ENCODE measurements around the gene RMDN3.
A peak's percentile ranks its signal among the peaks of the same experiment; 100 is the strongest.

RMDN3 gene, protein sequence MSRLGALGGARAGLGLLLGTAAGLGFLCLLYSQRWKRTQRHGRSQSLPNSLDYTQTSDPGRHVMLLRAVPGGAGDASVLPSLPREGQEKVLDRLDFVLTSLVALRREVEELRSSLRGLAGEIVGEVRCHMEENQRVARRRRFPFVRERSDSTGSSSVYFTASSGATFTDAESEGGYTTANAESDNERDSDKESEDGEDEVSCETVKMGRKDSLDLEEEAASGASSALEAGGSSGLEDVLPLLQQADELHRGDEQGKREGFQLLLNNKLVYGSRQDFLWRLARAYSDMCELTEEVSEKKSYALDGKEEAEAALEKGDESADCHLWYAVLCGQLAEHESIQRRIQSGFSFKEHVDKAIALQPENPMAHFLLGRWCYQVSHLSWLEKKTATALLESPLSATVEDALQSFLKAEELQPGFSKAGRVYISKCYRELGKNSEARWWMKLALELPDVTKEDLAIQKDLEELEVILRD

DNA sequence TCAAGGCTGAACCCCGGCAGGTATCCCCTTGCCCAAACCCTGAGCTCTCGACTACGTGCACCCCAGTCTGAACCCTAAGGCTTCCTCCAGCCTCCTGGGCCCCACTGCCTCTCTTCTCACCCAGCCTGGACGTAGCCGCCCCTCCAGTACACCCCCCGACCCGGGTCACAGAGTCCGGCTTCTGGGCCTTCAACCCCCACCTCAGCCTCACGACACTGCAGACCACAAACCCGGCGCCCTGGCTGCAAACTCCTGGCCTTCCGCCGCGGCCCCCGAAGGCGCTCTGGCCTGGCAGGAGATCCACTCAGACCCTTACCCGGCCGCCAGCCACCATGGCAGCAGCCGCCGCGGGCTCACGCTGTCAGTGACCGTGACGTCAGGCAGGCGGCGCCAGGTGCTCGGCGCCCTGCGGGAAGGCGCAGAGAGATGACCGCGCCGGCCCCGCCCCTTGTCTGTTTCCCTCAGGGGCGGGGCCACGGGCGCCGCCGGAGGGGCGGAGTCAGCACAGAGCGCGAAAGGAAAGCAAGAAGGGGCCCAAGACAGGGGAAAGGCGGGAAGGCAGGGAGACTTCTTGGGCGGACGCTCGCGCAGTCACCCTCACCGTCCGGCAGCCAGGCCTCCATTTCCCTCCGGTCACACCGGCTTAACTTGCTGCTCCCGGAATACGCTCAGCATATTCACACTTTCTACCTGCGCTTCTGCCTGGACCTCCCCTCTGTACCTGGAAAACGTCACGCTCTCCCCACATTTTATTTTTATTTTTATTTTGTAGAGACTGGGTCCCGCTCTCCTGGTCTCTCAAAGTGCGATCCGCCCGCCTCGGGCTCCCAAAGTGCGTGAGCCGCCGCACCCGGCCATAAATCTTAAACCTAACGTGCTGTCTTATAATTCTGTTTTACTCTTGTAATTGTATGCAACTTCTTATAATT lies at the start of gene RMDN3:
TSS of gene RMDN3 (minus strand) at position 372 of the 929 bp plus-strand sequence. CDS start 471 bp downstream, outside the sequence.
- DNase-seq (ENCODE audit: extremely low read depth in 1 of 2, low read depth in 1 of 2) = peak; percentile 81 to 91

DNA sequence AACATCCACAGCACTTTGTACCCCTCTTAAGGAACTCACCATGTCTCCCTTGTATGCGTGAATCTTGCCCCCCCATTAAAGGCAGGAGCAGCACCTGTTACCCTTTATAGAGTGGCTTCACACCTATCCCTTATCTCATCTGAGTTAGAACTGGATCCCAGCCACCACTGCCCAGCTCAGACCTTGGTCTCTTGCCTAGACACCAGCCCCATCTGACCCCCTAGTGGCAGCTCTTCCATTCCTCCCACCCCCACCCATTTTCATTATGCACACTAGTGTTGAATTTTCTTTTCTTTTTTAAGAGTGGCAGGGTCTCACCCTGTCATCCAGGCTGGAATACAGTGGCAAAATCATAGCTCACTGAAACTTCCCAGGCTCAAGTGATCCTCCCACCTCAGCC lies 48.6 kb upstream of the RMDN3 start:
- DNase-seq (ENCODE audit: extremely low read depth in 1 of 2, low read depth in 1 of 2) = no peak

DNA sequence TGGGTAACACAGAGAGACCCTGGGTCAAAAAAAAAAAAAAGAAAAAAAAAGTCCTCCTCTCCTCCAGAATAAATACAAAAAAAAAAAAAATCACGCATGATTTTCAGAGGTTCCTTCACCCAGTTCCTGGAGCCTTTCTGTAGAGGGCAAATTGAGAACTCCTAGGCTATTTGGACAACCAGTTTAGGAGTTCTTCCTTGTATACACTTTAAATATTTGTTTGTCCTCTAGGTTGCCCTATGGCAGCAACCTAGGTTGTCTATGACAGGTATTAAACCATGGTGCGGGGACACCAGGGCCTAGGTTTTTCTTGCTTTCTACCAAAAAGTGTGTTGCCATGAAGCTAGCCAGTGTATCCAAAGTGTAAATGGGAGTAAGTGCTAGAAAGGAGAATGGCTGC lies 48.0 kb upstream of the RMDN3 start:
- no peak for DNase-seq (ENCODE audit: extremely low read depth in 1 of 2, low read depth in 1 of 2)

DNA sequence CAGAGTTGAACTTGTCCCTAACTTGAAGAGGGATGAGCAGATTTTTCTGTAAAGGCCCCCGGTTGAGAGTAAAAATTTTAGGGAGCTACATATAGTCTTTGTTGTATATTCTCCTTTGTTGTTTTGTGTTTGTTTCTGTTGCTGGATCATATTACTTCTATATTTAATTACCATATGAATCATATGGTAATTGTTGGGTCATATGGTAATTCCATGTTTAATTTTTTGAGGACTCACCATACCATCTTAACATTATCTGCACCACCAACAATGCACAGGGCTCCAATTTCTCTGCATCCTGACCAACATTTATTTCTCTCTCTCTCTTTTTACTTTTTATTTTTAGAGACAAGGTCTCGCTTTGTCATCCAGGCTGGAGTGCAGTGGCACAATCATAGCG lies 44.5 kb upstream of the RMDN3 start:
- DNase-seq (ENCODE audit: extremely low read depth in 1 of 2, low read depth in 1 of 2) = no peak

DNA sequence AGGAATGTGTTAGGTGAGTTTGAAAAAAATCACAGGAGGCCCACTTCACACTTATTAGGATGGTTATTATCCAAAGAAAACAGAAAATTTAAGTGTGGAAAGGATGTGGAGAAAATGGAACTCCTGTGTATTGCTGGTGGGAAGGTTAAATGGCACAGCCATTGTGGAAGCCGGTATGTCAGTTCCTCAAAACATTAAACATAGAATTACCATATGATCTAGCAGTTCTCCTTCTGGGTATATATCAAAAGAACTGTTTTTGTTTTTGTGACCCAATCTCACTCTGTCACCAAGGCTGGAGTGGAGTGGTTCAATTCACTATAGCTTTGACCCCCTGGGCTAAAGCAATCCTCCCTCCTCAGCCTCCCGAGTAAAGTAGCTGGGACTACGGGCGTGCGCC lies 41.5 kb upstream of the RMDN3 start:
- no peak for DNase-seq (ENCODE audit: extremely low read depth in 1 of 2, low read depth in 1 of 2)

DNA sequence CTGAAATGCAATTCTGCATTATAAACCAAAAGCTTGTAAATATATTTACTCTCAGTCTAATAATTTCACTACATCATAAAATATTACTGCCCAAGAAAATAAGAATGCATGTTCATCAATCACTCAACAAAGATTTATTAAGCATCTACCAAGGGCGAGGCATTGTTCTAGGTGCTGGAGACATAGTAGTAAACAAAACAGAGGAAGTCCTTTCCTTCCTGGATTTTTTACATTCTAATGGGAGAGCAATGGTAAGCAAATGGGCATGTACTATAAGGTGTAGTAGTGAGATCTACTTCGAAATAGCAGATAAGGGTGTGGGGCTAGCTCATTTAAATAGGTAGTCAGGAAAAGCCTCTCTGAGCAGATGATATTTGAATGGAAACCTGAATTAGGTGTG lies 41.0 kb upstream of the RMDN3 start:
- DNase-seq (ENCODE audit: extremely low read depth in 1 of 2, low read depth in 1 of 2) = no peak

DNA sequence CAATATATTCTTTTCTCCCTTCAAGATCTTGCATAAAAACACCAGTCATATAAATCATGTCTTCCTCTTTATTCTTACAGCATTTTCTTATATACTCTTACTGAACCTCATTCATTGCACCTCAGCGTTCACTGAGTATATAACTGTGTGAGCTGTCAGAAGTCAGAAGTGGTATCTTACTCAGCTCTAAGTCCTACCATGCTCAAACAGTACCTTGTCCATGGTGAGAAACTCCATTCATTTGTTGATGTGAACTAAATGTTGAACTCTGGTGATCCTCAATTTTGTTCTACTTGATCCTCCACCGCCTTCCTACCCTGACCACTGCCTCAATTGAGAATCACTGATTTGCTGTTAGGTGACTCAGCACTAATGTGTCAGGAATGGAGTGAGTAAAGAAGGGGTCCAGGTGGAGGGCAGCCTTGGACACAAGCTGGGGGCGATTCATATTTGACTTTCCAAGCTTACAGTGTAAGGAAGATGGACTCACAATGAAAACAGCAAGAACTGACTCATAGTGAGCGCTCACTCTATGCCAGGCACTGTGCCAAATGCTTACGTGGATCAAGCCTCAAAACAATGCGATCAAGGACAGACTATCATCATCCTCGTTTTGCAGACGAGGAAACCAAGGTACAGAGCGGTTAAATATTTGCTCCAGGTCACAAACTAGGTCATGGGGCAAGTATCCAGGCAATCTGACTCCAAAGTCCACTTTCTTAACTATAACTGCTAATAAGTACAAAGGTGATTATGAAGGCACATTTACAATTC lies 38.3 kb upstream of the RMDN3 start:
- no peak for DNase-seq (ENCODE audit: extremely low read depth in 1 of 2, low read depth in 1 of 2)

DNA sequence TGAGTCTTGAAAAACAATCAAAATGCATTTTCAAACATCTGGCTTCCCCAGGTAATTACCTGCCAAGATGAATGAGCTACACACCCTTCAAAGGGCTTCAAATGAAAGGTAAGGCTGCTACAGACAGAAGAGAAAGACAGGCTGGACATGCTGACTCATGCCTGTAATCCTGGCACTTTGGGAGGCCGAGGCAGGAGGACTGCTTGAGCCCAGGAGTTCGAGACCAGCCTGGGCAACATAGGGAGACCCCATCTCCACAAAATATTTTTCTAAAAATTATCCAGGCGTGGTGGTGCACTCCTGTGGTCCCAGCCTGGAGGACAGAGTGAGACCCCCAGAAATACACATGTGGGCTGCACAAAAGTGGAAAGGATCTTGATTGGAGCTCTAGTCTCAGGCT lies 37.3 kb upstream of the RMDN3 start:
- no peak for DNase-seq (ENCODE audit: extremely low read depth in 1 of 2, low read depth in 1 of 2)

DNA sequence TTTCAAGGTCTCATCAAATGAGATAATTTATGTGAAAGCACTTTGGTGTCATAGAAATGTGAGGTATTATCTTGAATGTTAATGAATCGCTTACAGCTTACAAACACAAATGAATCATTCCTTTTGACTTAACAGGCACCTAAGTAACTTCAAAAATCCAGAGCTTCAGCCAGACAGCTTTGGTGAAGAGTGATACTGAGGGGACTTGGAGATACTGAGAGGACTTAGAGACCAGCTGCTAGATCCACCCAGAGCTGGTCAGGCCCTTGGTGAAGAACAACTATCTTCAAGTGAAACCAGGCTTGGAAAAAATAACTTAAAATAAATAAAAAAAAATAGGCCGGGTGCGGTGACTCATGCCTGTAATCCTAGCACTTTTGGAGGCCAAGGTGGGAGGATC lies 35.7 kb upstream of the RMDN3 start:
- no peak for DNase-seq (ENCODE audit: extremely low read depth in 1 of 2, low read depth in 1 of 2)

DNA sequence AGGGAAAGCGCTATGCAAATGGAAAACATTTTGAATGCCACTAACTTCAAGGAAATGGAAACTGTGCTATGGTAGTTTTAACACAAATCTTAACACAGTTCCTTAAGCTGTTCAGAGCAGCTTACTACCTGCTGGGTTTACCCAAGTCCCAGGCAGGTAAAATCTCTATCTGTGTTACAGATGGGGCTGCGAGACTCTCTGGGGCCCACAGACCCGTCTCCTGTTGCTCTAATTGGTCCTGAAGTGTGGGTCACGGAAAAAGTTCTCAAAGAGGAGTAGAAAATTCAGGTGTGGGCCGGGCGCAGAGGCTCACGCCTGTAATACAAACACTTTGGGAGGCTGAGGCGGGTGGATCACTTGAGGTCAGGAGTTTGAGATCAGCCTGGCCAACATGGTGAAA lies 34.9 kb upstream of the RMDN3 start:
- DNase-seq (ENCODE audit: extremely low read depth in 1 of 2, low read depth in 1 of 2) = no peak

DNA sequence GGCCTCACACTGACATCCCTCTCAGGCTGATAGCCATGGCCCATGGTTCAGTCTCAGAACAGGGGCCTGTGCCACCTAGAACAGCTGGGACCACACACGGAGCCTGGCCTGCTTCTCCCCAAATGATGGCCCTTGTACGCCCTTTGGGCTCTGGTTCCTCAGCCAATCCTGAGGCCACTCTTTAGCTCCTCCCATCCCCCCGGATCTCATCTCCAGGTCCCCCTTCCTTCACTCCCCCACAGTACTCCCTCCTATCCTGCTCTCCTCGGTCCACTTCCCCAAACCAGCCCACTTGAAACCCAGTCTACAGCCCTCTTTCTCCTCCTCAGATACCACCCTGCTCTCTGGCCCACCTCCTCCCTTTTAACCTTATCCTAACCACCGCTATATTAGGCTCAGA lies 34.1 kb upstream of the RMDN3 start:
- DNase-seq (ENCODE audit: extremely low read depth in 1 of 2, low read depth in 1 of 2) = no peak

DNA sequence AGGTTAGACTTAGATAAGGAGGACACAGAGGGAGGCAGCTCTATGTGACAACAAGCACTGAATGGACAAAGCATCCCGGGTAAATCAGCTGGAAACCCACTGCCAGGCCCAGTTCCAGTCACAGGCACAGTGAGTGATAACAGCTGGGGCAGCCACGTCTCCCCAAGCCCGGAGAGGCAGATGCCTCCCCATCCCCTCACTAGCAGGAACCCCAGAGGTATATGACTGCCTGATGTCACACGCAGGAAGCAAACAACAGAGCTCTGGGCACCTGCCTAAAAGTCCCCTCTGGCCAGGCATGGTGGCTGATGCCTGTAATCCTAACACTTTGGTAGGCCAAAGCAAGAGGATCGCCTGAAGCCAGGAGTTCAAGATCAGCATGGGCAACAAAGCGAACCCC lies 32.9 kb upstream of the RMDN3 start:
- DNase-seq (ENCODE audit: extremely low read depth in 1 of 2, low read depth in 1 of 2) = no peak

DNA sequence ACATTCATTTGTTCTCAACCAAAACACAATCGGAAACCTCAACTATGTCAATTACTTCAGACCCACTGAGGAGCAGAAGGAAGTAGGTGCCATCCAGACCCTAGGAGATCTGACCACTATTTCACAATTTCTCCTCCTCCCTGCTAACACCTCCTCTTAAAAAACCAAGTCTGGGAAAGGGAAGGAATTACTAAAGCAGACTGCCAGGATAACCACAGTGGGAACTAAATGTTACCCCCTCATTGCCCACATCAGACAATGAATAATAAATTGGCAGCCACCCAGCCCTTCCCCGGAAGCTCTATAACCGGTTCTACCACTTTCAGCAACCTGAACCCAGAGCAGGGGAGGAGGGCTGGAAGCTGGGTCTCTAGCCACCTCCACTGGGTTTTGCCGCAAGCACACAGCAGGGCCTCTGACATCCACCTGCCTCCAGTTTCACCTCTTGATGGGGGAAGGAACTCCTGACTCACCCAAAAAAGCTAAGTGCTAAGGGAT lies 32.3 kb upstream of the RMDN3 start:
- peak in 1 of 2 donors; percentile 14 for DNase-seq (ENCODE audit: extremely low read depth in 1 of 2, low read depth in 1 of 2)

DNA sequence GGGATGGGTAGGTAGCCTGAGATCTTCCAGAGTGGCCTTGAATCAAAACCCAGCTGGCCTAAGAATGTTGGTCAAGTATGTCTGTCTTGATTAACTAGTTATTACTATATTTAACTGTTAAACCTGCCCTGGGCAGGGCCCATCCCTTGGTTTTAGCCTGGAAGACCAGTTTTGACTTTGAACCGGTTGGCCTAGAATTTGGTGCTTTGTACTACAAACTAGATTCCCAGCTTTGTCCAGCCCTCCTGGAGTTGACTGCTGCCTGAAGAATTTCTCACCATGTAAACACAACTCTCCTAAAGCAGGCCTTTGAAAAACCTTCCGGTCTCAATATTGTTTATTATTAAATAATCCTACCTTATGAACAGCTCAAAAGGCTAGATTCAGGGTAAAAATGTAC lies 30.8 kb upstream of the RMDN3 start:
- DNase-seq (ENCODE audit: extremely low read depth in 1 of 2, low read depth in 1 of 2) = no peak

DNA sequence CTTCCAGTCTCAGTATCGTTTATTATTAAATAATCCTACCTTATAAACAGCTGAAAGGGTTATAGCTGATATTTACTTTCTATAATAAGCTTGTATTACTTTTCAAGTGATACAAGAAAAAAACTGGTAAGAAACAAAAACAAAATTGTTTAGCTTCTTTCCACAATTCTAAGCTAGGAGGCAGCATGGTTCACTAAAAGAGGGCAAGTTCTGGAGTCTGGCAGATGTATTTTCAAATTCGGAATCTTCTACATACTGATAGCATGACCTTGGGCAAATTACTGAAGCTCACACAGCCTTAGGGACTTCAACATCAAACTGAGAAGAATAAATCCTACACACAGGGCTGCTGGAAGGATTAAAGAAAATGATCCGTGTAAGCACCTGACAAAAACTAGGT lies 30.1 kb upstream of the RMDN3 start:
- no peak for DNase-seq (ENCODE audit: extremely low read depth in 1 of 2, low read depth in 1 of 2)

DNA sequence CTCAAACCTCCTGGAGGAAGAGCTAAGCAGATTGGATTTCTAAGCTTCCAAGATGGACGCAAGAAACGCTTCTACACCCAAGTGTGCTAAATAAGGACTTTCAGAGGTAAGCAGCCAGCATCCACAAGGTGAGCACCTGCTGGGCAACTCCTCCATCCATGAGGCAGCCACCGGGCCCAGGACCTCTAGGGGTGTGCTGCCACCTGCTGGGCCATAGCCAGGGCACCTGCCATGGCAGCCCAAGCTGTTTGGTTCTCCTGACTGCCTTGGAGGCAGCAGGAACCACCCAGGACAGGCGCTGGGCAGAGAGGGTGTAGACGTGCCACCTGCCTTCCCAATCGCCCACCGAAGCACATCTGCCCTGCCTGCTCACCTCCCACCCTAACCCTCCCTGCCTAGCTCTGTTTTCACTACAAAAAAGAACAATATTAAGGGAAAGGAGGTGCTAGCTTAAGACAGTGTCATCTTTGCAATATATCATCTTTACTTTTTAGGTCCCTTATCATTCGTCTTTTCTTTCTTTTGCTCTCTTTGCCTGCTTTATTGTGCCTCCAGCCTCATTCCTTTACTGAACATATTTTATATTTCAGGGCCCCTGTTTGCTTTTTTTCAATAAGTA lies 27.7 kb upstream of the RMDN3 start:
- DNase-seq (ENCODE audit: extremely low read depth in 1 of 2, low read depth in 1 of 2) = peak in 1 of 2 donors; percentile 70

DNA sequence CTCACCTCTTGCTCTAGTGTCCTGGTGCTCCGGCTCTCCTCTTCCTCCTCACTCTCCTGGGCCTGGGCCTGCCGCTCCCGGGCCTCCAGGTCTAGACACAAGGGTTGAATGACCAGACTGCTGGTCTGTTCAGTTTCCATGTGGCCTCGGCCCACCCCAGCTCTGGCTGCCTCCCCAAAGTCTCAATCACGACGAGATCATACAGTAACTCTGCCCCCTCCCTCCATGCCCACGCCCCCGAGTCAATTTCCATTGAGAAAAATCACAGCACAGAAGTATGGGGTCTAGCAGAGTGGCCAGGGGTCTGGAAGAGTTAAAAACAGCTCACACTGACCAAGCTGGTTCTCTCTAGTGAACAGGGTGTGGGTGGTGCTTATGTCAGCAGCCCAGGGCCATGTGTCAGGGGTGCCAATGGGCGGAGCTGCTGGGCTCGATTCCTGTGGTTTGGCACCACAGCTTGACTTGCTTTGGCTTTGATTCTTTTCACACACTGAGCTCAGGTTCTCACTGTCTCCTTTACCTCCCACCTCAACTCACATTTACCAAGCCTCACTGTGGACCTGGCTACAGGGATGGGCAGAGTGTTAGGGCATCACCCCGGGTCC lies 21.6 kb upstream of the RMDN3 start:
- DNase-seq (ENCODE audit: extremely low read depth in 1 of 2, low read depth in 1 of 2) = no peak

DNA sequence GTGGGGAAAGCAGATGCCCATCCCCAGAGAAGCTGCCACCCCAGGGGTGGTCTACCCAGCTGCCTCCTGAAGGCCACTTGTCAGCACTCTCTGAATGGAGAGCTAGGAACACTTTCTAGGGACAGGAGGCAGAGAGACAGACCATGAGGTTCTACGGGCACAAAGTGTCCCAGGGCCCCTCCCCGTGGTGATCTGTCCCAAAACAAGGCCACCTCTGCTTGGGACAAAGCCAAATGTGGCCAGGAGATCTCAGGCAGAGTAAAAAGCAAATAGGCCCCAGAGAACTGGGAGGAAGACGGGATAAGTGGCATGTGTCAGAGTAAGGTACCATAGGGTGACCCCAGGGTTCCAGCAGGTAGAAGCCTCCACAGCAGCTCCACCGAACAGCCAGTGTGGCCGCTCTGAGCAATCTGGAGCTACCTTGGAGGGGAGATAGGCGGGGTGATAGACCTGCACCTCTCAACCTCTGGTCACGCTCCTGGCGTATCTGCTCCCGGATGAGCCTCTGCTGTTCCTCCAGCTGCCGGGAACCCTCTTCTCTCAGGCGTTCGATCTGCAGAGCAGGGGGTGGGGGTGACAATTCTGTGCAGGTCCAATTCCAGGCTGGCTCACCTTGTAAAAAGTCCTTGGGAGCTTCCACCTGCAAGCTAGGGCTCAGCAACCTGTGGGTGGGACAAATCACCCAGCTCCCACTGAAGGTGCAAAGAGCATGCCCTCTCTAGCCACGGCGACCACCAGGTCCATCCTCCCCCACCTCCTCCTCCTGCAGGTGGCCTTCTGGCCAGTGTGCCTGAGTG lies 20.9 kb upstream of the RMDN3 start:
- no peak for DNase-seq (ENCODE audit: extremely low read depth in 1 of 2, low read depth in 1 of 2)

DNA sequence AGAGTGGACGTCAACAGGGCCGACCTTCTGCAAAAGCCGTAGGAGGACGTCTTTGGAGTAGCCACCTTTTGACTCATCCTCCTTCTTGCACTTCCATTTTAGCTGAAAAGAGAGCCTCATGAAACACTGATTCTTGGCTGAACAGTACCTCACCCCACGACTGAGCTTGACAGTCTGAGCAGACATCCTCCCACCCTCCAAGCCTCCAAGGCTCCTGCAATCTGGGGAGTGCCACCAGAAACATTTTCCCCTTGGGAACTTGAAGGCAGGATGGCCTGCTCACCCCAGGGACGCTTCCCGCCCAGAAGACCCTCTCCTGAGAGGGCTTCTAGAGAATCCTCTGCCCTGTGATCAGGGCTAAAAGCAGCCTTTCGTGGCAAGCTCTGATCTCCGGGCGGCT lies 20.0 kb upstream of the RMDN3 start:
- DNase-seq (ENCODE audit: extremely low read depth in 1 of 2, low read depth in 1 of 2) = no peak
